Stomach (tissue), 9 donors: ENCODE results near the gene NT5E. TPM values are rescaled to one million over a fixed set of nuclear protein-coding genes. Genes with fewer than 3 reads are reported as not detected.

Experiments used
- DNase-seq, 2 donors: peaks; one replicate each; pipeline versions ENCODE4 v3.0.0 to v3.0.0-alpha.2; 2013 to 2019
- H3K27ac ChIP-seq, 5 donors: fragments of 200-600 bp in 4 of 5; sonication (generic) in 4 of 5; one replicate each; pipeline ENCODE4 v1.5.1; 2013 to 2019; ENCODE audit warnings: mild to moderate bottlenecking in 1 of 5, moderate library complexity in 1 of 5
- H3K27me3 ChIP-seq, 3 donors: fragments of 200-600 bp; sonication (generic); one replicate each; pipeline ENCODE4 v1.5.1; 2017 to 2019; ENCODE audit warnings: mixed run types in 1 of 3
- H3K36me3 ChIP-seq, 4 donors: fragments of 200-600 bp; sonication (generic); 1 replicate in 3 of 4; 2 replicates in 1 of 4; pipeline ENCODE4 v1.5.1; 2016 to 2019
- H3K4me1 ChIP-seq, 4 donors: fragments of 200-600 bp; sonication (generic); one replicate each; pipeline ENCODE4 v1.5.1; 2016 to 2019
- H3K4me3 ChIP-seq, 4 donors: fragments of 200-600 bp; sonication (generic) in 3 of 4; one replicate each; pipeline ENCODE4 v1.5.1; 2016 to 2019; ENCODE audit warnings: mild to moderate bottlenecking in 1 of 4
- H3K9me3 ChIP-seq, 4 donors: fragments of 200-600 bp; sonication (generic); one replicate each; pipeline ENCODE4 v1.5.1; 2016 to 2019
- EP300 ChIP-seq: sonication (generic); formaldehyde crosslinking; IDR thresholded peaks from one replicate; pipeline ENCODE4 v1.6.1; 2017; ENCODE audit warnings: antibody characterized with exemption
- POLR2A ChIP-seq, 4 donors: fragments of 450-650 bp; IDR thresholded peaks; one replicate each; pipeline ENCODE4 v1.6.1; 2016; ENCODE audit warnings: antibody characterized with exemption in 4 of 4, control low read depth in 2 of 4, mild to moderate bottlenecking in 1 of 4, moderate library complexity in 1 of 4
- POLR2AphosphoS5 ChIP-seq, 3 donors: sonication (generic); formaldehyde crosslinking; IDR thresholded peaks; one replicate each; pipeline ENCODE4 v1.6.1; 2016; ENCODE audit warnings: antibody characterized with exemption in 3 of 3
- WGBS, 5 donors: extraction: QIAGEN DNeasy Blood & Tissue Kit in 3 of 5; methylation state at CpG; one replicate each; pipeline versions ENCODE4 v1.1.5 to v1.1.7; 2013 to 2018; 5-methylcytosine and 5-hydroxymethylcytosine counted together
- intact Hi-C: fragments of 100-400 bp; cut with DNase I; formaldehyde crosslinking; loops from one replicate; pipeline ENCODE4 v1.15.1; 2023; ENCODE audit warnings: low total_unique reads
- polyA plus RNA-seq, 3 donors: library from polyadenylated mRNA; stranded (reverse); fragments of 200-250 nt; gene quantifications; one replicate each; pipeline ENCODE4 v1.2.3, GENCODE V29; 2013
- total RNA-seq, 5 donors: library from RNA; depleted of rRNA; stranded (reverse); fragments of >200 nt; gene quantifications; one replicate each; pipeline versions ENCODE4 v1.1.0 to v1.2.3, GENCODE V29; 2014 to 2016
- TF ChIP-seq, protein P1 (sequence below), 7 experiments: fragments of 450-650 bp in 4 of 7; fragments of 200-600 bp in 3 of 7; sonication (generic) in 3 of 7; IDR thresholded peaks; one replicate each; pipeline ENCODE4 v1.5.1; 2016 to 2019; ENCODE audit warnings: antibody characterized with exemption in 7 of 7, control low read depth in 2 of 7, mild to moderate bottlenecking in 1 of 7
- donor health status: healthy with polysubstance abuse.
- donor health status: Bipolar disorder and iron deficiency.
- donor health status: healthy.

Gene NT5E
- total and polyA plus RNA-seq, 8 donors = 2.9 to 18.8 (median 7.2) TPM

- peak; percentile 88 for DNase-seq
- intact Hi-C loops = loop anchor here (5.0 kb wide), 1 partner anchor 131 kb away; no protein-coding TSS in a partner anchor
- 25 to 31% (median 29%) methylated on average over 10 of the region's 10 CpGs for WGBS, 5 donors
- Histone ChIP-seq H3K27ac (peak overlapping the region in 2 of 5 donors; percentile 5 to 46), H3K9me3 (no peaks in the 10 kb centered on the region), H3K4me3 (no peak overlapping the region), H3K27me3 (no peaks in the 10 kb centered on the region), H3K36me3 (peaks cover 0 to 14% (median 0%) of the 10 kb centered on the region in 4 donors), H3K4me1 (peaks cover 0 to 21% (median 10%) of the 10 kb centered on the region in 4 donors)
- peak in 1 of 4 donors; percentile 18 for TF ChIP-seq POLR2A (IDR thresholded peaks at IDR 0.05)
- TF ChIP-seq EP300 = no peak
- TF ChIP-seq, protein P1, sequence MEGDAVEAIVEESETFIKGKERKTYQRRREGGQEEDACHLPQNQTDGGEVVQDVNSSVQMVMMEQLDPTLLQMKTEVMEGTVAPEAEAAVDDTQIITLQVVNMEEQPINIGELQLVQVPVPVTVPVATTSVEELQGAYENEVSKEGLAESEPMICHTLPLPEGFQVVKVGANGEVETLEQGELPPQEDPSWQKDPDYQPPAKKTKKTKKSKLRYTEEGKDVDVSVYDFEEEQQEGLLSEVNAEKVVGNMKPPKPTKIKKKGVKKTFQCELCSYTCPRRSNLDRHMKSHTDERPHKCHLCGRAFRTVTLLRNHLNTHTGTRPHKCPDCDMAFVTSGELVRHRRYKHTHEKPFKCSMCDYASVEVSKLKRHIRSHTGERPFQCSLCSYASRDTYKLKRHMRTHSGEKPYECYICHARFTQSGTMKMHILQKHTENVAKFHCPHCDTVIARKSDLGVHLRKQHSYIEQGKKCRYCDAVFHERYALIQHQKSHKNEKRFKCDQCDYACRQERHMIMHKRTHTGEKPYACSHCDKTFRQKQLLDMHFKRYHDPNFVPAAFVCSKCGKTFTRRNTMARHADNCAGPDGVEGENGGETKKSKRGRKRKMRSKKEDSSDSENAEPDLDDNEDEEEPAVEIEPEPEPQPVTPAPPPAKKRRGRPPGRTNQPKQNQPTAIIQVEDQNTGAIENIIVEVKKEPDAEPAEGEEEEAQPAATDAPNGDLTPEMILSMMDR (IDR thresholded peaks at IDR 0.05) = peak in 6 of 7 experiments; percentile 97 to 100 (median 100)
- peak in 1 of 3 donors; percentile 65 for TF ChIP-seq POLR2AphosphoS5 (IDR thresholded peaks at IDR 0.05)
These were observed 33.2 kb downstream of the NT5E start for GRCh38 chr6:85482905-85483700.

DNA sequence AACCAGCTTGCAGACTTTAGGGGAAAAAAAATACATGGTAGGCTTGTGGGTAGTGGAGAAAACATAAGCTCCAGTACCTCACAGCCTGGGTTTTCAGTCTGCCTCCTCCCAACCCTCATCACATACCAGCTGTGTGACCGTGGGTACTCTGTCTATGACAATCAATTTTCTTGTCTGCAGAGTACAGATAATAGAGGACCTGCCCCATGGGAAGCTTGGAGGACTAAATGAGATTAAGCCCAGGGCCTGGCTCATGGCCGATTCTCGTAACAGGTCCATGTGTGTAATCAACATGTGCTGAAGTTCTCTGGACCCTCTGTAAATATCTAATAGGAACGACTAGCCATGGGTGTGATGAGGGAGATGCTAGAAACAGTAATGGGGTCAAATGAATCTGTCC is 34.0 kb downstream of the NT5E start:
- intact Hi-C loops = loop anchor here (5.0 kb wide), 1 partner anchor 132 kb away; no protein-coding TSS in a partner anchor
- Histone ChIP-seq H3K27me3 (no peaks in the 10 kb centered on the region), H3K9me3 (no peaks in the 10 kb centered on the region), H3K27ac (no peak overlapping the region), H3K4me1 (peaks cover 0 to 21% (median 10%) of the 10 kb centered on the region in 4 donors), H3K36me3 (peaks cover 0 to 16% (median 0%) of the 10 kb centered on the region in 4 donors), H3K4me3 (no peak overlapping the region)
- 78 to 86% (median 83%) methylated on average over 4 of the region's 4 CpGs for WGBS, 5 donors
- TF ChIP-seq POLR2A (IDR thresholded peaks at IDR 0.05) (no peak), EP300 (no peak), POLR2AphosphoS5 (IDR thresholded peaks at IDR 0.05) (no peak)
- TF ChIP-seq, protein P1 (IDR thresholded peaks at IDR 0.05) = no peak
- no peak for DNase-seq

DNA sequence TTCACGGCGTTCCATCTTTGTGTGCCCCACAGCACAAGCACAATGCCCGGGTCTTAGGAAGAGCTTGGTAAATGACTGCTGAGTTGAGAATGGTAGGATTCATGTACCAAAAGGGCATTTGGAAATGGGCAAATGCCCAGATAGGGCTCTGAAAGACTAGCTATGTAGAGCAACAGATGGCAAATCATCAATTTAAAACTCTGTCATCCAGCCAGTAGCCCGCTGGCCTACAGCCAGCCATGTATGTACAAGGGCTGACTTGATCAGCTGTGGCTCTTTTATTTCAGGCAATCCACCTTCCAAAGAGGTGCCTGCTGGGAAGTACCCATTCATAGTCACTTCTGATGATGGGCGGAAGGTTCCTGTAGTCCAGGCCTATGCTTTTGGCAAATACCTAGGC is 35.1 kb downstream of the NT5E start:
- no peak overlapping the region for H3K27ac ChIP-seq
- WGBS, 5 donors = 88 to 95% (median 91%) methylated on average over 5 of the region's 5 CpGs
- intact Hi-C loops = loop anchor here (5.0 kb wide), 1 partner anchor 133 kb away; no protein-coding TSS in a partner anchor

DNA sequence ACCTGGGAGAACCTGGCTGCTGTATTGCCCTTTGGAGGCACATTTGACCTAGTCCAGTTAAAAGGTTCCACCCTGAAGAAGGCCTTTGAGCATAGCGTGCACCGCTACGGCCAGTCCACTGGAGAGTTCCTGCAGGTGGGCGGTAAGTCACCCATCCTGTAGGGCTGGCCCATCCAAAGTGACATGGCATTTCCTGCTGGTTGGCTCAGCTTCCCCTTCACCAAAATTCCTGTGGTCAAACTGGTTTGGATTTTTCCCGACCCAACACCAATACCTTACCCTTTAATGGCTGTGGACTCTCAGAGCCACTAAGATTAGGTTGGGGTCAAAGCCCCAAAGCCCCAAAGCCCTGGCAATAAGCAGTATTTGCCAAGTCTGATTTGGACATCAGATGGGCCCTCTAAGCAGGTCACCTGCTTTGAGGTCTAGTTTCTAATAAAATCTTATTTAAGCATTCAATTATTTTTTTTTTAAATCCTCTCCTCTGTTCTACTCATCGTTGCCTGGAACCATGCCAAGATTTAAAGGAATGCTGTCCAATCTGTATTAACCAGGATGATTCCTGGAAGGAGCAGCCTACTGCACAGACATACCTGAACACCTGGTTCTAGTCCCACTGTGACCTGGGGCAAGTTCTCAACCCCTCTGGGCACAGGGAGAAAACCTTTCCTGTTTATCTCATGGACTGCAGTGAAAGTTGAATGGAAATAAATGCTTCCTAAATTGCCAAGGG is 40.8 kb downstream of the NT5E start:
- intact Hi-C loops = no loop called here
- 75 to 81% (median 79%) methylated on average over 6 of the region's 6 CpGs for WGBS, 5 donors
- Histone ChIP-seq H3K9me3 (no peaks in the 10 kb centered on the region), H3K27ac (no peak overlapping the region), H3K36me3 (peaks cover 0 to 28% (median 3%) of the 10 kb centered on the region in 4 donors), H3K27me3 (no peaks in the 10 kb centered on the region), H3K4me3 (no peak overlapping the region), H3K4me1 (no peaks in the 10 kb centered on the region)
- TF ChIP-seq EP300 (no peak), POLR2AphosphoS5 (IDR thresholded peaks at IDR 0.05) (no peak), POLR2A (IDR thresholded peaks at IDR 0.05) (no peak)
- TF ChIP-seq, protein P1 (IDR thresholded peaks at IDR 0.05) = no peak
- no peak for DNase-seq

More for the DNA sequence above, 35.1 kb downstream of the NT5E start:
- Histone ChIP-seq H3K36me3 (peaks cover 0 to 19% (median 0%) of the 10 kb centered on the region in 4 donors), H3K27me3 (no peaks in the 10 kb centered on the region), H3K4me1 (peaks cover 0 to 21% (median 10%) of the 10 kb centered on the region in 4 donors), H3K9me3 (no peaks in the 10 kb centered on the region), H3K4me3 (no peak overlapping the region)
- TF ChIP-seq POLR2AphosphoS5 (IDR thresholded peaks at IDR 0.05) = no peak
- TF ChIP-seq, protein P1 (IDR thresholded peaks at IDR 0.05) = no peak
- TF ChIP-seq EP300 = no peak
- peak in 1 of 2 donors; percentile 13 for DNase-seq
